HepG2 (cell line): ENCODE data around the gene NAV1.
"Not testable (repeated sequence)": the region's sequence is repeated elsewhere in the genome, so short reads cannot be mapped to it uniquely, and the experiment has no call there.

Source experiments
- CTCF ChIP-seq: sonication (generic); formaldehyde crosslinking; IDR thresholded peaks from 2 replicates; pipeline ENCODE4 v1.5.0; 2020; ENCODE audit warnings: mild to moderate bottlenecking, missing genetic modification reagents, moderate library complexity
- NFIC ChIP-seq: IDR thresholded peaks from 2 replicates; pipeline ENCODE4 v1.6.1; 2012; ENCODE audit warnings: mild to moderate bottlenecking, low read length, inconsistent platforms
- STAG1 ChIP-seq: sonication (generic); formaldehyde crosslinking; IDR thresholded peaks from 2 replicates; pipeline ENCODE4 v1.4.0; 2020; ENCODE audit warnings: missing genetic modification reagents
- TBL1XR1 ChIP-seq: fragments of 150-350 bp; IDR thresholded peaks from 2 replicates; pipeline ENCODE4 v1.6.1; 2014; ENCODE audit warnings: borderline replicate concordance, low read length; ENCODE audit not compliant: partially characterized antibody
- ZNF777 ChIP-seq: sonication (generic); formaldehyde crosslinking; IDR thresholded peaks from 2 replicates; pipeline ENCODE4 v1.4.0; 2020; ENCODE audit warnings: missing genetic modification reagents
- TF ChIP-seq, protein P1 (sequence below): sonication (generic); formaldehyde crosslinking; IDR thresholded peaks from 2 replicates; pipeline ENCODE4 v1.4.0; 2020; ENCODE audit warnings: missing genetic modification reagents

GRCh38 chr1:201493026-201493656 lies 45.8 kb upstream of the NAV1 start:
- TF ChIP-seq NFIC; CTCF (CRISPR knock-in tag); ZNF777 (CRISPR knock-in tag); TBL1XR1; STAG1 (CRISPR knock-in tag): not testable (repeated sequence)
- TF ChIP-seq, protein P1, sequence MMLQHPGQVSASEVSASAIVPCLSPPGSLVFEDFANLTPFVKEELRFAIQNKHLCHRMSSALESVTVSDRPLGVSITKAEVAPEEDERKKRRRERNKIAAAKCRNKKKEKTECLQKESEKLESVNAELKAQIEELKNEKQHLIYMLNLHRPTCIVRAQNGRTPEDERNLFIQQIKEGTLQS (CRISPR knock-in tag), result not testable (repeated sequence)
